ENCODE results near the gene EFCAB6.

EFCAB6 gene
- 0.26 to 2.0 (median 0.60) reads per million in 9 experiments for total RNA-seq

GRCh38 chr22:43812149-43812842 lies at the start of gene EFCAB6:
EFCAB6 (minus strand) TSS chr22:43812305; CDS start chr22:43782318, 29,987 bp downstream.
- ATAC-seq (replicated peaks): peak; percentile 91
- Mint-ChIP-seq H3K27me3 (peaks cover 0 to 4% of the 10 kb centered on the region in 2 donors), H3K4me3 (peak within 1 kb of the TSS; percentile 90 to 94), H3K27ac (peak within 1 kb of the TSS; percentile 89 to 94), H3K9me3 (no peaks in the 10 kb centered on the region), H3K4me1 (ENCODE audit: low read depth in 2 of 2) (peaks cover 14 to 16% of the 10 kb centered on the region in 2 donors), H3K36me3 (ENCODE audit: insufficient read depth) (peaks cover 13% of the 10 kb centered on the region)
- peak; percentile 81 to 86 (median 86) for DNase-seq

- Mint-ChIP-seq H3K9me3 (peaks cover 6 to 8% of the 10 kb centered on the region in 2 donors), H3K27ac (no peak overlapping the region), H3K4me1 (ENCODE audit: low read depth in 2 of 2) (peaks cover 0 to 4% of the 10 kb centered on the region in 2 donors), H3K4me3 (peak overlapping the region in 1 of 2 donors; percentile 53), H3K36me3 (ENCODE audit: insufficient read depth) (no peaks in the 10 kb centered on the region), H3K27me3 (peaks cover 81 to 94% of the 10 kb centered on the region in 2 donors)
- no peak for ATAC-seq (replicated peaks)
- no peak for DNase-seq
Observed at GRCh38 chr22:43861529-43861928, 49.4 kb upstream of the EFCAB6 start.

- ATAC-seq (replicated peaks): no peak
- Mint-ChIP-seq H3K9me3 (peaks cover 6 to 8% of the 10 kb centered on the region in 2 donors), H3K4me3 (no peak overlapping the region), H3K27me3 (peaks cover 80 to 94% of the 10 kb centered on the region in 2 donors), H3K36me3 (ENCODE audit: insufficient read depth) (no peaks in the 10 kb centered on the region), H3K4me1 (ENCODE audit: low read depth in 2 of 2) (peaks cover 0 to 4% of the 10 kb centered on the region in 2 donors), H3K27ac (no peak overlapping the region)
- no peak for DNase-seq
Observed at GRCh38 chr22:43860831-43861230, 48.7 kb upstream of the EFCAB6 start.

GRCh38 chr22:43860126-43860525 lies 48.0 kb upstream of the EFCAB6 start:
- Mint-ChIP-seq H3K4me1 (ENCODE audit: low read depth in 2 of 2) (peaks cover 0 to 4% of the 10 kb centered on the region in 2 donors), H3K9me3 (peaks cover 6 to 8% of the 10 kb centered on the region in 2 donors), H3K4me3 (no peak overlapping the region), H3K27ac (no peak overlapping the region), H3K36me3 (ENCODE audit: insufficient read depth) (no peaks in the 10 kb centered on the region), H3K27me3 (peaks cover 78 to 94% of the 10 kb centered on the region in 2 donors)
- no peak for ATAC-seq (replicated peaks)
- DNase-seq: no peak

- Mint-ChIP-seq H3K9me3 (peaks cover 6 to 8% of the 10 kb centered on the region in 2 donors), H3K27me3 (peaks cover 73 to 93% of the 10 kb centered on the region in 2 donors), H3K36me3 (ENCODE audit: insufficient read depth) (no peaks in the 10 kb centered on the region), H3K4me3 (no peak overlapping the region), H3K27ac (no peak overlapping the region), H3K4me1 (ENCODE audit: low read depth in 2 of 2) (peaks cover 0 to 4% of the 10 kb centered on the region in 2 donors)
- DNase-seq (no peak), ATAC-seq (replicated peaks) (no peak)
Observed at GRCh38 chr22:43859621-43860020, 47.5 kb upstream of the EFCAB6 start.

GRCh38 chr22:43859176-43859575 lies 47.1 kb upstream of the EFCAB6 start:
- peaks cover 6 to 8% of the 10 kb centered on the region in 2 donors for H3K9me3 Mint-ChIP-seq
- H3K4me1 Mint-ChIP-seq (ENCODE audit: low read depth in 2 of 2): peaks cover 0 to 4% of the 10 kb centered on the region in 2 donors
- no peak for ATAC-seq (replicated peaks)
- H3K27ac Mint-ChIP-seq: no peak overlapping the region
- no peak for DNase-seq
- peaks cover 69 to 93% of the 10 kb centered on the region in 2 donors for H3K27me3 Mint-ChIP-seq
- H3K4me3 Mint-ChIP-seq: no peak overlapping the region
- no peaks in the 10 kb centered on the region for H3K36me3 Mint-ChIP-seq (ENCODE audit: insufficient read depth)

- Mint-ChIP-seq H3K9me3 (peaks cover 6 to 8% of the 10 kb centered on the region in 2 donors), H3K27ac (no peak overlapping the region), H3K4me1 (ENCODE audit: low read depth in 2 of 2) (peaks cover 0 to 4% of the 10 kb centered on the region in 2 donors), H3K27me3 (peaks cover 60 to 93% of the 10 kb centered on the region in 2 donors), H3K36me3 (ENCODE audit: insufficient read depth) (no peaks in the 10 kb centered on the region), H3K4me3 (no peak overlapping the region)
- no peak for ATAC-seq (replicated peaks)
- DNase-seq: no peak
Observed at GRCh38 chr22:43858156-43858895, 46.2 kb upstream of the EFCAB6 start.

GRCh38 chr22:43857367-43857766 lies 45.3 kb upstream of the EFCAB6 start:
- Mint-ChIP-seq H3K9me3 (peaks cover 6 to 8% of the 10 kb centered on the region in 2 donors), H3K27me3 (peaks cover 62 to 94% of the 10 kb centered on the region in 2 donors), H3K4me1 (ENCODE audit: low read depth in 2 of 2) (peaks cover 0 to 2% of the 10 kb centered on the region in 2 donors), H3K36me3 (ENCODE audit: insufficient read depth) (no peaks in the 10 kb centered on the region), H3K4me3 (no peak overlapping the region), H3K27ac (no peak overlapping the region)
- DNase-seq: no peak
- no peak for ATAC-seq (replicated peaks)

- DNase-seq (no peak), ATAC-seq (replicated peaks) (no peak)
- Mint-ChIP-seq H3K36me3 (ENCODE audit: insufficient read depth) (no peaks in the 10 kb centered on the region), H3K4me1 (ENCODE audit: low read depth in 2 of 2) (no peaks in the 10 kb centered on the region), H3K4me3 (no peak overlapping the region), H3K27ac (no peak overlapping the region), H3K27me3 (peaks cover 62 to 99% of the 10 kb centered on the region in 2 donors), H3K9me3 (peaks cover 6 to 8% of the 10 kb centered on the region in 2 donors)
Observed at GRCh38 chr22:43855431-43855830, 43.3 kb upstream of the EFCAB6 start.

- peaks cover 6 to 8% of the 10 kb centered on the region in 2 donors for H3K9me3 Mint-ChIP-seq
- ATAC-seq (replicated peaks) (no peak), DNase-seq (no peak)
- H3K36me3 Mint-ChIP-seq (ENCODE audit: insufficient read depth): no peaks in the 10 kb centered on the region
- H3K4me3 Mint-ChIP-seq: no peak overlapping the region
- no peak overlapping the region for H3K27ac Mint-ChIP-seq
- H3K4me1 Mint-ChIP-seq (ENCODE audit: low read depth in 2 of 2): no peaks in the 10 kb centered on the region
- peaks cover 61 to 99% of the 10 kb centered on the region in 2 donors for H3K27me3 Mint-ChIP-seq
Observed at GRCh38 chr22:43854786-43855271, 42.7 kb upstream of the EFCAB6 start.

- Mint-ChIP-seq H3K27ac (no peak overlapping the region), H3K4me1 (ENCODE audit: low read depth in 2 of 2) (no peaks in the 10 kb centered on the region), H3K27me3 (peaks cover 59 to 99% of the 10 kb centered on the region in 2 donors), H3K36me3 (ENCODE audit: insufficient read depth) (no peaks in the 10 kb centered on the region), H3K4me3 (no peak overlapping the region), H3K9me3 (peaks cover 6 to 8% of the 10 kb centered on the region in 2 donors)
- DNase-seq (no peak), ATAC-seq (replicated peaks) (no peak)
Observed at GRCh38 chr22:43854121-43854785, 42.1 kb upstream of the EFCAB6 start.

- Mint-ChIP-seq H3K36me3 (ENCODE audit: insufficient read depth) (no peaks in the 10 kb centered on the region), H3K4me3 (no peak overlapping the region), H3K27me3 (peaks cover 51 to 99% of the 10 kb centered on the region in 2 donors), H3K4me1 (ENCODE audit: low read depth in 2 of 2) (no peaks in the 10 kb centered on the region), H3K27ac (no peak overlapping the region), H3K9me3 (peaks cover 6 to 8% of the 10 kb centered on the region in 2 donors)
- no peak for DNase-seq
- no peak for ATAC-seq (replicated peaks)
Observed at GRCh38 chr22:43853328-43853931, 41.3 kb upstream of the EFCAB6 start.

All from effector memory CD8-positive, alpha-beta T cell (primary cell).